Skeletal muscle cell (primary cell): Measurements from ENCODE around the gene CTU1.

Experiments used
- DNase-seq: peaks from one replicate; pipeline ENCODE4 v3.0.0-alpha.2; 2010; ENCODE audit warnings: low read depth
- H3K4me3 ChIP-seq: 2 replicates; pipeline ENCODE4 v1.5.1; 2011; ENCODE audit warnings: low read depth, mild to moderate bottlenecking, control low read depth, low read length, moderate library complexity

The CTU1 gene

GRCh38 chr19:51065221-51065960, 42.8 kb downstream of the CTU1 start:
- no peak for DNase-seq
- no peak overlapping the region for H3K4me3 ChIP-seq

- H3K4me3 ChIP-seq = peak within 1 kb of the TSS; percentile 3
Measured at GRCh38 chr19:51064534-51065220, 43.5 kb downstream of the CTU1 start, which contains the start of gene KLK13. KLK13 (minus strand) TSS chr19:51065092; CDS start chr19:51065067, 25 bp downstream.

GRCh38 chr19:51063664-51064063, 44.5 kb downstream of the CTU1 start:
- DNase-seq = no peak
- H3K4me3 ChIP-seq = no peak overlapping the region

More at GRCh38 chr19:51064534-51065220, 43.5 kb downstream of the CTU1 start, which contains the start of gene KLK13:
- DNase-seq = no peak

GRCh38 chr19:51060973-51061372, 47.2 kb downstream of the CTU1 start:
- no peak for DNase-seq
- no peak overlapping the region for H3K4me3 ChIP-seq

GRCh38 chr19:51060336-51060735, 47.9 kb downstream of the CTU1 start:
- no peak overlapping the region for H3K4me3 ChIP-seq
- DNase-seq = no peak

GRCh38 chr19:51059715-51060114, 48.5 kb downstream of the CTU1 start:
- DNase-seq = no peak
- H3K4me3 ChIP-seq = no peak overlapping the region

- DNase-seq = no peak
- no peak overlapping the region for H3K4me3 ChIP-seq
Measured at GRCh38 chr19:51055866-51056265, 52.3 kb downstream of the CTU1 start.
